ENCODE results near the gene SAFB.

The SAFB gene

GRCh38 chr19:5587661-5588060 is 35.2 kb upstream of the SAFB start:
- no peak for DNase-seq
- peaks cover 12% of the 10 kb centered on the region for H3K4me1 ChIP-seq (ENCODE audit: control insufficient read depth, insufficient read depth, low read length, poor library complexity, severe bottlenecking)
- no peaks in the 10 kb centered on the region for H3K9me3 ChIP-seq (ENCODE audit: control insufficient read depth, low read length)
- no peak overlapping the region for H3K27ac ChIP-seq (ENCODE audit: insufficient read depth, low read length, poor library complexity, severe bottlenecking)
- peaks cover 57% of the 10 kb centered on the region for H3K36me3 ChIP-seq (ENCODE audit: control insufficient read depth, insufficient read depth, low read length)
- H3K27me3 ChIP-seq (replicated peaks; ENCODE audit: control insufficient read depth, insufficient read depth, low read length, poor library complexity, severe bottlenecking), result no peaks in the 10 kb centered on the region
- no peak overlapping the region for H3K4me3 ChIP-seq (ENCODE audit: insufficient read depth, low read depth, low read length, poor library complexity, severe bottlenecking)

GRCh38 chr19:5588441-5588840 is 34.4 kb upstream of the SAFB start:
- peaks cover 65% of the 10 kb centered on the region for H3K36me3 ChIP-seq (ENCODE audit: control insufficient read depth, insufficient read depth, low read length)
- no peak overlapping the region for H3K27ac ChIP-seq (ENCODE audit: insufficient read depth, low read length, poor library complexity, severe bottlenecking)
- H3K27me3 ChIP-seq (replicated peaks; ENCODE audit: control insufficient read depth, insufficient read depth, low read length, poor library complexity, severe bottlenecking), result no peaks in the 10 kb centered on the region
- no peak for DNase-seq
- H3K4me3 ChIP-seq (ENCODE audit: insufficient read depth, low read depth, low read length, poor library complexity, severe bottlenecking), result no peak overlapping the region
- H3K4me1 ChIP-seq (ENCODE audit: control insufficient read depth, insufficient read depth, low read length, poor library complexity, severe bottlenecking), result peaks cover 12% of the 10 kb centered on the region
- no peaks in the 10 kb centered on the region for H3K9me3 ChIP-seq (ENCODE audit: control insufficient read depth, low read length)

GRCh38 chr19:5588906-5589676 is 33.8 kb upstream of the SAFB start:
- H3K27ac ChIP-seq (ENCODE audit: insufficient read depth, low read length, poor library complexity, severe bottlenecking), result no peak overlapping the region
- H3K4me1 ChIP-seq (ENCODE audit: control insufficient read depth, insufficient read depth, low read length, poor library complexity, severe bottlenecking), result peaks cover 12% of the 10 kb centered on the region
- H3K4me3 ChIP-seq (ENCODE audit: insufficient read depth, low read depth, low read length, poor library complexity, severe bottlenecking), result no peak overlapping the region
- H3K9me3 ChIP-seq (ENCODE audit: control insufficient read depth, low read length), result no peaks in the 10 kb centered on the region
- no peak for DNase-seq
- no peaks in the 10 kb centered on the region for H3K27me3 ChIP-seq (replicated peaks; ENCODE audit: control insufficient read depth, insufficient read depth, low read length, poor library complexity, severe bottlenecking)
- peaks cover 72% of the 10 kb centered on the region for H3K36me3 ChIP-seq (ENCODE audit: control insufficient read depth, insufficient read depth, low read length)

GRCh38 chr19:5590151-5590864 is 32.6 kb upstream of the SAFB start:
- peaks cover 12% of the 10 kb centered on the region for H3K4me1 ChIP-seq (ENCODE audit: control insufficient read depth, insufficient read depth, low read length, poor library complexity, severe bottlenecking)
- H3K9me3 ChIP-seq (ENCODE audit: control insufficient read depth, low read length), result no peaks in the 10 kb centered on the region
- peaks cover 80% of the 10 kb centered on the region for H3K36me3 ChIP-seq (ENCODE audit: control insufficient read depth, insufficient read depth, low read length)
- no peak overlapping the region for H3K4me3 ChIP-seq (ENCODE audit: insufficient read depth, low read depth, low read length, poor library complexity, severe bottlenecking)
- H3K27me3 ChIP-seq (replicated peaks; ENCODE audit: control insufficient read depth, insufficient read depth, low read length, poor library complexity, severe bottlenecking), result no peaks in the 10 kb centered on the region
- no peak overlapping the region for H3K27ac ChIP-seq (ENCODE audit: insufficient read depth, low read length, poor library complexity, severe bottlenecking)
- DNase-seq, result no peak

- peaks cover 85% of the 10 kb centered on the region for H3K36me3 ChIP-seq (ENCODE audit: control insufficient read depth, insufficient read depth, low read length)
- peaks cover 8% of the 10 kb centered on the region for H3K4me1 ChIP-seq (ENCODE audit: control insufficient read depth, insufficient read depth, low read length, poor library complexity, severe bottlenecking)
- no peaks in the 10 kb centered on the region for H3K9me3 ChIP-seq (ENCODE audit: control insufficient read depth, low read length)
- H3K27ac ChIP-seq (ENCODE audit: insufficient read depth, low read length, poor library complexity, severe bottlenecking), result no peak overlapping the region
- DNase-seq, result no peak
- H3K4me3 ChIP-seq (ENCODE audit: insufficient read depth, low read depth, low read length, poor library complexity, severe bottlenecking), result no peak overlapping the region
- no peaks in the 10 kb centered on the region for H3K27me3 ChIP-seq (replicated peaks; ENCODE audit: control insufficient read depth, insufficient read depth, low read length, poor library complexity, severe bottlenecking)
Observed at GRCh38 chr19:5590865-5591154, 32.1 kb upstream of the SAFB start.

GRCh38 chr19:5591476-5591875 is 31.4 kb upstream of the SAFB start:
- H3K27me3 ChIP-seq (replicated peaks; ENCODE audit: control insufficient read depth, insufficient read depth, low read length, poor library complexity, severe bottlenecking), result no peaks in the 10 kb centered on the region
- H3K4me1 ChIP-seq (ENCODE audit: control insufficient read depth, insufficient read depth, low read length, poor library complexity, severe bottlenecking), result peaks cover 2% of the 10 kb centered on the region
- H3K36me3 ChIP-seq (ENCODE audit: control insufficient read depth, insufficient read depth, low read length), result peaks cover 92% of the 10 kb centered on the region
- no peak for DNase-seq
- no peak overlapping the region for H3K27ac ChIP-seq (ENCODE audit: insufficient read depth, low read length, poor library complexity, severe bottlenecking)
- H3K4me3 ChIP-seq (ENCODE audit: insufficient read depth, low read depth, low read length, poor library complexity, severe bottlenecking), result no peak overlapping the region
- no peaks in the 10 kb centered on the region for H3K9me3 ChIP-seq (ENCODE audit: control insufficient read depth, low read length)

GRCh38 chr19:5592531-5593342 is 30.1 kb upstream of the SAFB start:
- peaks cover 96% of the 10 kb centered on the region for H3K36me3 ChIP-seq (ENCODE audit: control insufficient read depth, insufficient read depth, low read length)
- H3K27me3 ChIP-seq (replicated peaks; ENCODE audit: control insufficient read depth, insufficient read depth, low read length, poor library complexity, severe bottlenecking), result no peaks in the 10 kb centered on the region
- H3K9me3 ChIP-seq (ENCODE audit: control insufficient read depth, low read length), result no peaks in the 10 kb centered on the region
- H3K27ac ChIP-seq (ENCODE audit: insufficient read depth, low read length, poor library complexity, severe bottlenecking), result no peak overlapping the region
- no peaks in the 10 kb centered on the region for H3K4me1 ChIP-seq (ENCODE audit: control insufficient read depth, insufficient read depth, low read length, poor library complexity, severe bottlenecking)
- DNase-seq, result no peak
- no peak overlapping the region for H3K4me3 ChIP-seq (ENCODE audit: insufficient read depth, low read depth, low read length, poor library complexity, severe bottlenecking)

- H3K27ac ChIP-seq (ENCODE audit: insufficient read depth, low read length, poor library complexity, severe bottlenecking), result no peak overlapping the region
- no peaks in the 10 kb centered on the region for H3K27me3 ChIP-seq (replicated peaks; ENCODE audit: control insufficient read depth, insufficient read depth, low read length, poor library complexity, severe bottlenecking)
- no peaks in the 10 kb centered on the region for H3K4me1 ChIP-seq (ENCODE audit: control insufficient read depth, insufficient read depth, low read length, poor library complexity, severe bottlenecking)
- peaks cover 95% of the 10 kb centered on the region for H3K36me3 ChIP-seq (ENCODE audit: control insufficient read depth, insufficient read depth, low read length)
- DNase-seq, result no peak
- H3K4me3 ChIP-seq (ENCODE audit: insufficient read depth, low read depth, low read length, poor library complexity, severe bottlenecking), result no peak overlapping the region
- no peaks in the 10 kb centered on the region for H3K9me3 ChIP-seq (ENCODE audit: control insufficient read depth, low read length)
Observed at GRCh38 chr19:5593343-5594255, 29.3 kb upstream of the SAFB start.

- H3K4me1 ChIP-seq (ENCODE audit: control insufficient read depth, insufficient read depth, low read length, poor library complexity, severe bottlenecking), result no peaks in the 10 kb centered on the region
- H3K9me3 ChIP-seq (ENCODE audit: control insufficient read depth, low read length), result no peaks in the 10 kb centered on the region
- H3K4me3 ChIP-seq (ENCODE audit: insufficient read depth, low read depth, low read length, poor library complexity, severe bottlenecking), result no peak overlapping the region
- no peak overlapping the region for H3K27ac ChIP-seq (ENCODE audit: insufficient read depth, low read length, poor library complexity, severe bottlenecking)
- H3K27me3 ChIP-seq (replicated peaks; ENCODE audit: control insufficient read depth, insufficient read depth, low read length, poor library complexity, severe bottlenecking), result no peaks in the 10 kb centered on the region
- no peak for DNase-seq
- H3K36me3 ChIP-seq (ENCODE audit: control insufficient read depth, insufficient read depth, low read length), result peaks cover 95% of the 10 kb centered on the region
Observed at GRCh38 chr19:5594521-5594950, 28.3 kb upstream of the SAFB start.
